Measurements from ENCODE around the gene PRDX5. TPM values are rescaled to one million over a fixed set of nuclear protein-coding genes. Genes with fewer than 3 reads are reported as not detected.

The PRDX5 gene
- total RNA-seq, 1 experiment from 2014 or later = 341 TPM

- in situ Hi-C loops (cut with HindIII; ENCODE audit: low sequenced_read_pairs) = no loop called here
- DNase-seq (ENCODE audit: low spot score) = peak; percentile 92
Measured at GRCh38 chr11:64355078-64355940, 37.4 kb downstream of the PRDX5 start.

DNA sequence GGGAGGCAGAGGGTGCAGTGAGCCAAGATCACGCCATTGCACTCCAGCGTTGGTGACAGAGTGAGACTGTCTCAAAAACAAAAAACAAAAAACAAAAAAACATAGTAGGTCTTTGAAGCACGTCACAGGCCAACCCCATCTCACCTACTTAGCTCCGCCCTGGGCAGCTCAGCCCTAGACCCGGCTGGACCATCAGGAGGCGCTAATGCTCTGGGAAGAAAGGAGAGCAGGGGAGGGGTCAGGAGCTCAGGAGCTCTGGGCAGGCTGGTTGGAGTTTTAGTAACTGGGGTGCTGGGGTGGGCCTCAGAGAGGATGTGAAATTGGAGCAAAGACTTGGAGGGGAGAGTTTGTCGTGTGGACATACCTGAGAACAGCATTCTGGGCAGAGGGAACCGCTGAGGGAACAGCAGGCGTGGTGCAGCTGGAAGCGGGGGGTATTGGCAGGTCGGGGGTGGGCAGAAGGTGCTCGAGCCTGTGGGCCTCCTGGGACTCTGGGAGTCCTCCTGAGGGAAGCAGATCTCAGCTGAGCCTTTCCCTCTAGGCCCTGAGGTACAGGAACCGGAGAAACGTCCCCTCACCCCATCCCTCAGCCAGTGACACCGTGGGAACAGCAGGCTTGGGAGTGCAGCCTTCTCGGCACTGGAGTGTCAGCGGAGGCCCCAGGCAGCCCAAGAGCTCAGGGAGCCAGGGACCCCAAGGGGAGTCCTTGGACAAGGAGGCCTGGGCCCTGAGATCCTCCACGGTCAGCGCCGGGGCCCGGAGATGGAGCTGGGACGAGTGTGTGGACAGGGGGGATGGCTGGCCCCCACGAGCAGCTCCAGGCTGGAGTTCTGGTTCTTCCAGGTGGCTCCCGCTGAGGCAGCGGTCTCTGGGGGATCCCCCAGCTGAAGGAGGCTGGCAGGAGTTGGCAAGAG, 38.8 kb downstream of the PRDX5 start:
- DNase-seq (ENCODE audit: low spot score) = peak; percentile 84
- in situ Hi-C loops (cut with HindIII; ENCODE audit: low sequenced_read_pairs) = no loop called here

DNA sequence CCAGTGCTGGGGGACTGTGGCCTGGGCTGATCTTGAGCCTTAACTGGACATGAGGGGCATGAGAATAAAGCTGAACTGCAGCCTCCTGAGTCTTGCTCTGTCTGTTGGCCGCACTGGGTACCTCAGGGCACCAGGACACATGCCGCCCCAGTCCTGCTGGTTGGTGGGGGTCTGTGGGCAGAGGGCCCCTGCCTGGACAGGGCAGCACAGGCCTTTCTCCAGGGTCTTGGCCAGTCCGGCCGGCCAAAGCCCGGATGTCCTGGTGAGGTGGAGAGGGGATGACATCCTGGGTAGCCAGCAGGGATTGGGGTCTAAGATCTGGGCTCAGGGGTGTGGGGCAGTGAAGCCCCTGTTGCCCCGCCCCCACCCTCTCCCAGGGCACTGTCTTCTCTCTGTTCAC, 39.5 kb downstream of the PRDX5 start:
- in situ Hi-C loops (cut with HindIII; ENCODE audit: low sequenced_read_pairs) = no loop called here
- DNase-seq (ENCODE audit: low spot score) = no peak

DNA sequence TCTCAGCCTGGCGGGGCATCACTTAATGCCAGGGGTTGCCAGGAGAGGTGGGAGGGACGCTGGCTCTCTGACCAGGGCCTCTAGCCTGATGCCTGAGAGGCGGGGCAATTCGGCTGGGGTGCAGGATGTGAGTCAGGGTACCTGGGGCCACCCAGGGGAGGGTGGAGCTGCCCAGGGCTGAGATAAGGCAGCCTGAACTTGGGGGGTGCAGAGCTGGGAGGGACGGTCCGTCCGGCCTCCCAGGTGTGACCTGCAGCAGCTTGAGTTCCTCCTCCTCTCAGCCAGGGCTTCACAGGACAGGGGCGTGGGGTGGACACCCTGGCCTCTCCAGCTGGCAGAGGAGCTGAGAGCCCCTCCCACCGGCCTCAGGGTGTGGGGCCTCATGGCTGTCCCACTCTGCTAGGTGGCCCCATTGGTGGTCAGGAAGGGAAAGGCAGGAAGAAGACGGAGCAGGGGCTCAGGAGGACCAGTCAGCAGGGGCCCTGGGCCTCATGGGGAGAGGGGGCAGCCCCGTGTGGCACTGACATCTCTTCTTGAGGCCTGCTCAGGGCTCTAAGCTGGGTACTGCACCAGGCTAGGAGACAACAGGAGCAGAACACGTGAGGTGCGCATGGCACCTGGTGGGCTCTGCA, 40.1 kb downstream of the PRDX5 start:
- in situ Hi-C loops (cut with HindIII; ENCODE audit: low sequenced_read_pairs) = no loop called here
- DNase-seq (ENCODE audit: low spot score) = no peak

DNA sequence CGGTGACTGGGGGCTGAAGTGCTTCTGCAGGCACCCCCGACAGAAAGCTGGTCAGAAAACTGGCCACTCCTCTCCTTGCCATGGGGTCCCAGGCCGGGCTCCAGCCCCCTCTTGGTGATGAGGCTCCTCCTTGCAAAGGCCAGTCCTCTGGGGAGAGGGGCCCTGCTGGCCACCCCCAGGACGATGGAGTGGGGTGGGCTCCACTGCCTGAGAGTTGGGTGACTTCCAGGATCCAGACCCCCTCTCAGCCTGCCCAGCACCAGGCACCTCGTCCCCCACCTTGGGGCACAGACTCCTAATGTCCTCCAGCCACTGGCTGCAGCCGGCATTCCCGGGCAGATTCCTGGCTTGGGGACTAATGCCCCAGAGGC, 40.6 kb downstream of the PRDX5 start:
- in situ Hi-C loops (cut with HindIII; ENCODE audit: low sequenced_read_pairs) = no loop called here
- DNase-seq (ENCODE audit: low spot score) = no peak

GRCh38 chr11:64358907-64359711, 41.2 kb downstream of the PRDX5 start, which contains the start of gene RPS6KA4:
TSS of gene RPS6KA4 (plus strand) at chr11:64359162. CDS start at chr11:64359236, 74 bp downstream.
- peak; percentile 72 for DNase-seq (ENCODE audit: low spot score)
- in situ Hi-C loops (cut with HindIII; ENCODE audit: low sequenced_read_pairs) = no loop called here

GRCh38 chr11:64359712-64360445, 42.0 kb downstream of the PRDX5 start:
- in situ Hi-C loops (cut with HindIII; ENCODE audit: low sequenced_read_pairs) = no loop called here
- peak; percentile 79 for DNase-seq (ENCODE audit: low spot score)

GRCh38 chr11:64360448-64360921, 42.6 kb downstream of the PRDX5 start:
- DNase-seq (ENCODE audit: low spot score) = no peak
- in situ Hi-C loops (cut with HindIII; ENCODE audit: low sequenced_read_pairs) = no loop called here

DNA sequence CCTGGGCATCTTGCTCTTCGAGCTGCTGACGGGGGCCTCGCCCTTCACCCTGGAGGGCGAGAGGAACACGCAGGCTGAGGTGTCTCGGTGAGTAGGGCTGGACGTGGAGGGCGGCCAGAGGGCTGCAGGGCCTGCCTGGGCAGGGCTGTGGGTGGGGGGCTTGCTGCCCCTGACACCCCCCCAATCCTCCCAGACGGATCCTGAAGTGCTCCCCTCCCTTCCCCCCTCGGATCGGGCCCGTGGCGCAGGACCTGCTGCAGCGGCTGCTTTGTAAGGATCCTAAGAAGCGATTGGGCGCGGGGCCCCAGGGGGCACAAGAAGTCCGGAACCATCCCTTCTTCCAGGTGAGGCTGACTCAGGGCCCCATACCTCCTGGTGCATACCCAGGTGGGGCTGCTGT, 43.7 kb downstream of the PRDX5 start:
- no peak for DNase-seq (ENCODE audit: low spot score)
- in situ Hi-C loops (cut with HindIII; ENCODE audit: low sequenced_read_pairs) = no loop called here

DNA sequence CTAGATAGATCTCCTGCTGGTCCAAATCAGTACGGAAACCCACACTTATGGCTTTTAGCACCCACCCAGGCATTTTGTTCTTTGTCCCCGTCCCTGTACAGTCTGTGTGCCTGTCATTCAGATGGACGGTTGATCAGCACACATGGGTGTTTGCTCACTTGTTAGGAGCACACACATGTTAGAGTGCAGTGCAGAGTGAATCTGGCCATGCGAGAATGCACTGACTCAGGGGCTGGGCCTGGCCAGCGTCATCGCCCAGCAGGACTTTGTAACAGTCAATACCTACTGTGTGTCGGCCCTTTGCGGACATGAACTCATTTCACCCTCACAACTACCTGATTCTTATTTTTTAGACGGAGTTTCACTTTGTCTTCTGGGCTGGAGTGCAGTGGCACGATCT, 44.4 kb downstream of the PRDX5 start:
- in situ Hi-C loops (cut with HindIII; ENCODE audit: low sequenced_read_pairs) = no loop called here
- no peak for DNase-seq (ENCODE audit: low spot score)

DNA sequence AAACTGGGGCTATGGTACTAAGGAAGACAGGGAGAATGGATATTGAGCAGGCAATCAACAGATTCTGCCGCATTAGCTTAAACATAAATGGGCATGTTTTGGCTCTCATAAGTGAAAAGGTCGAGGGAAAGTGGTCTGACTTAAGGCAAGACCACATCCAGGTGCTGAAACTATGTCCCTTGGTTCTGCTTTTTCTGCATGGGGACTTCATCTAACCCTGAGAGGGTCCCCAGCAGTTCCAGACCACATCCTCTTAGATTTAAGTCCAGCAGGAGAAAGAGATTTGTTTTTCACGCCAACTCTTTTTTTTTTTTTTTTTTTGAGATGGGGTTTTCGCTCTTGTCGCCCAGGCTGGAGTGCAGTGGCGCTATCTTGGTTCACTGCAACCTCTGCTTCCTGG, 46.5 kb downstream of the PRDX5 start:
- no peak for DNase-seq (ENCODE audit: low spot score)
- in situ Hi-C loops (cut with HindIII; ENCODE audit: low sequenced_read_pairs) = no loop called here

GRCh38 chr11:64364911-64365310, 47.0 kb downstream of the PRDX5 start:
- in situ Hi-C loops (cut with HindIII; ENCODE audit: low sequenced_read_pairs) = no loop called here
- DNase-seq (ENCODE audit: low spot score) = no peak

DNA sequence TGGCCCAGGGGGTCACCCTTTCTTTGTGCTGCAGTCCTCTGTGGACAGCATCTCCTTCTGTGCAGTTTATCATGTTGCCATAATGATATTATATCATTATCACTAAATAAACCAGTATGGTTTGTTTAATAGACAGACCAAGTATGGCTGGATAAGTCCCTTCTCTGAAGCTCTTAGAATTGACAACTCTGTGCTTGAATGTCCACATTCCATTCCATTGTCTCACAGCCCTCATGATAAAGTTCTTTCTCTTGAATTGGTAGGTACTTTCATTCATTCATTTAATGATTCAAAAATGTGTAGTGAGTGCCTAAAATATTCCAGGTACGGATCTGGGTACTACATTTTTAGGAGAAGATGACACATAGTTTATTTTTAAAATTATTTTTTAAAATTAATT, 48.8 kb downstream of the PRDX5 start:
- no peak for DNase-seq (ENCODE audit: low spot score)
- in situ Hi-C loops (cut with HindIII; ENCODE audit: low sequenced_read_pairs) = no loop called here

GRCh38 chr11:64367931-64368672, 50.2 kb downstream of the PRDX5 start:
- in situ Hi-C loops (cut with HindIII; ENCODE audit: low sequenced_read_pairs) = no loop called here
- DNase-seq (ENCODE audit: low spot score) = no peak

DNA sequence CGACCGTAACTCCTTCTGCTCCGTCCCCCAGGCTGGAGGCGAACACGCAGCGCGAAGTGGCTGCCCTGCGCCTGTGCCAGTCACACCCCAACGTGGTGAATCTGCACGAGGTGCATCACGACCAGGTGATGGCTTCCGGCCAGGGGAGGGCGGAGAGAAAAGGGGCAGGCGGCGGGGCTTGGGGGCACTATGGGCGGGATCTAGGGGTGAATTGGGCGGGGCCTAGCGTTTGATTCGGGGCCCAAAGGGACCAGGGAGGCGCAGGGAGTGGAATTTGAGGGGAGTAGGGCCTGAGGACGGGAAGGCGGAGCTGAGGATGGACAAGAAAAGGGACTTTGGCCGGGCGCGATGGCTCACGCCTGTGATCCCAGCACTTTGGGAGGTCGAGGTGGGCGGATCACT, 50.8 kb downstream of the PRDX5 start:
- in situ Hi-C loops (cut with HindIII; ENCODE audit: low sequenced_read_pairs) = no loop called here
- DNase-seq (ENCODE audit: low spot score) = no peak

GRCh38 chr11:64369440-64370421, 51.8 kb downstream of the PRDX5 start:
- no peak for DNase-seq (ENCODE audit: low spot score)
- in situ Hi-C loops (cut with HindIII; ENCODE audit: low sequenced_read_pairs) = no loop called here
